Activated CD8-positive, alpha-beta memory T cell treated with anti-CD3 and anti-CD28 coated beads, Interleukin-2, amount 50 U/mL, for 1 hour (primary cell): Measurements from ENCODE around the gene TOR1AIP1.
A peak's percentile ranks its signal among the peaks of the same experiment; 100 is the strongest.

Experiments
- DNase-seq: peaks from one replicate; pipeline ENCODE4 v3.0.0-alpha.2; 2020; ENCODE audit errors: extremely low read depth

The TOR1AIP1 gene

DNA sequence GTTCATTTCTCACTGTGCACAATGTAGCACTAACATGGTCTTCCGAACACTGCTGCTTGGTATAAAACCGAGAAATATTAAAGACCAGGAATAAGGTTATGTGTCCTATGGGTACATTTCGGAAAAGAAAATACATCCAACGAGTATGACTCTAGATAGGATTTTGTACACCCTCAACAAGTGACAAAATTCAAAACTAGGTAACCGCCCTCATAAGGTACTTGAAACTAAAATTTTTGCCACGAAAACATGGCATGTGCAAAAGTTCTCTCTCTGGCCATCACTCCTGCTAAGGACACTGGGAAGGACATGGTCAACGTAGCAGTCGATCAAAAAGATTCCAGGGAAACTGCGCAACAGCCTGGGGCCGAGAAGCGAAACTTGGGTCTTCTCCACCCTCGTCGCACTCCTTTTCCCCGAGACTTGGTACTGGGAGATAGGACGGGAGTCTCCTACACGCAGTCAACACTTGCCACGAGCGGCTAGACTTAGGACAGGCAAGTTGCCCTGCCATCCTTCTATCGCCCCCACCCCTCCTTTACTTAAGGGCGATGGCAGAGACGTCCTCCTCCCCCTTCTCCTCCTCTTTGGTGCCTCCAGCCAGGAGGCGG, 338 bp upstream of the TOR1AIP1 start:
- DNase-seq: no peak

- peak; percentile 5 for DNase-seq
Observed at GRCh38 chr1:179883040-179883744, 1.1 kb downstream of the TOR1AIP1 start.

DNA sequence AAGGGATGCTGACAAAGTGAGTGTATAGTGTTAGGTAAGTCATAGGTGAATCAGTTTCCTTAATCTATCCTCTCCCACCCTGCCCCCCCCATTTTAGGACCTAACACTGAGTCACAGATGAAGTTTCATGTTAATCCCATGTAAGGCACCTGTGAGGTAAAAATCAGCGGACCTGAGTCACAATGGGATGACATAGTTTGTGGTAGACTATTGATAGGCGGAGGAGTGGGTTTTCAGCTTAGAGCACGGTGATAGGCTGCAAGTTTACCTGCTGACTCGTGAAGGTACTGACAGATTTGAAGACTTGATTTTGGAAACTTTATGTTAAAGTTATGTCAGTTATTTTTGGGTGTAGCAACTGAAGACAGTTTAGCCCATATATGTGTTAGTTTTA, 1.7 kb downstream of the TOR1AIP1 start:
- DNase-seq: peak; percentile 68

- DNase-seq: no peak
Observed at GRCh38 chr1:179888071-179888470, 6.0 kb downstream of the TOR1AIP1 start.

GRCh38 chr1:179889589-179889988, 7.5 kb downstream of the TOR1AIP1 start:
- no peak for DNase-seq

GRCh38 chr1:179910934-179911333, 28.8 kb downstream of the TOR1AIP1 start:
- DNase-seq: no peak

- DNase-seq: no peak
Observed at GRCh38 chr1:179911812-179912211, 29.7 kb downstream of the TOR1AIP1 start.

DNA sequence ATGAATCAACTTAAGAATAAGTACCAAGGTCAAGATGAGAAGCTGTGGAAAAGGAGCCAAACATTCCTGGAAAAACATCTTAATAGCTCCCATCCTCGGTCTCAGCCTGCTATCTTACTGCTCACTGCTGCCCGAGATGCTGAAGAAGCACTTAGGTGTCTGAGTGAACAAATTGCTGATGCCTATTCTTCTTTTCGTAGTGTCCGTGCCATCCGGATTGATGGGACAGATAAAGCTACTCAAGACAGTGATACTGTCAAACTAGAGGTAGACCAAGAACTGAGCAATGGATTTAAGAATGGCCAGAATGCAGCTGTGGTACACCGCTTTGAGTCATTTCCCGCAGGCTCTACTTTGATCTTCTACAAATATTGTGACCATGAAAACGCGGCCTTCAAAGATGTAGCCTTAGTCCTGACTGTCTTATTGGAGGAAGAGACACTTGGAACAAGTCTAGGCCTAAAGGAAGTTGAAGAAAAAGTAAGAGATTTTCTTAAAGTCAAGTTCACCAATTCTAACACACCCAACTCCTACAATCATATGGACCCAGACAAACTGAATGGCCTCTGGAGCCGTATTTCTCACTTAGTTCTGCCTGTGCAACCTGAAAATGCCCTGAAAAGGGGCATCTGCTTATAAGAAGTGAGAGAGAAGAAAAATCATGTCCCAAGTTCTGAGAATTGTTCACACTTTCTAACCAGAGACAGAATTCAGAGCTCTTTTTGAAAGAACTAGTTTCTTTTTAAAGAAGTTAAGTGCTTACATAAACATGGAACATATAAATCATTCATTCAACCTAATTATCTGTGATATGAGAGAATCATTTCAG, 35.7 kb downstream of the TOR1AIP1 start:
- DNase-seq: no peak

GRCh38 chr1:179921472-179921871, 39.4 kb downstream of the TOR1AIP1 start:
- no peak for DNase-seq

GRCh38 chr1:179921981-179922872, 40.1 kb downstream of the TOR1AIP1 start:
- DNase-seq: no peak

GRCh38 chr1:179923029-179923428, 40.9 kb downstream of the TOR1AIP1 start:
- DNase-seq: no peak

DNA sequence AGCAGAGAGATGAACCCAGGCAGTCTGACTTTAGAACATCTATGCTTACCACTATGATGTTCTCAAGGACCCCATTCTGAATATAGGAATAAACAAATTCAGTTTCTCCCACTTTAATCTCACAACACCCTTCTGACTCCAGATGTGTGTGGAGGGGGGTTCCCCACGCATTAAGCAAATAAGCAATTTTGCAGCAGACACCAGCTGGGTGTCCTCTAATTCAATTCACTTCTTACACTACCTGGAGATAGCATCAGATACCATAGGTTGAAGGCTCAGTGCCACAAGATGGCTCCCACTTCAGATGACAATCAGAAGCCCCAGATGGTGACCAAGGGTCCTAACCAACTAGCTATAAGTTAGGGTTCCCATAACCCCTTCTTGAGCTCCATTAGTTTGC, 42.2 kb downstream of the TOR1AIP1 start:
- no peak for DNase-seq

- no peak for DNase-seq
Observed at GRCh38 chr1:179925302-179925701, 43.2 kb downstream of the TOR1AIP1 start.

DNA sequence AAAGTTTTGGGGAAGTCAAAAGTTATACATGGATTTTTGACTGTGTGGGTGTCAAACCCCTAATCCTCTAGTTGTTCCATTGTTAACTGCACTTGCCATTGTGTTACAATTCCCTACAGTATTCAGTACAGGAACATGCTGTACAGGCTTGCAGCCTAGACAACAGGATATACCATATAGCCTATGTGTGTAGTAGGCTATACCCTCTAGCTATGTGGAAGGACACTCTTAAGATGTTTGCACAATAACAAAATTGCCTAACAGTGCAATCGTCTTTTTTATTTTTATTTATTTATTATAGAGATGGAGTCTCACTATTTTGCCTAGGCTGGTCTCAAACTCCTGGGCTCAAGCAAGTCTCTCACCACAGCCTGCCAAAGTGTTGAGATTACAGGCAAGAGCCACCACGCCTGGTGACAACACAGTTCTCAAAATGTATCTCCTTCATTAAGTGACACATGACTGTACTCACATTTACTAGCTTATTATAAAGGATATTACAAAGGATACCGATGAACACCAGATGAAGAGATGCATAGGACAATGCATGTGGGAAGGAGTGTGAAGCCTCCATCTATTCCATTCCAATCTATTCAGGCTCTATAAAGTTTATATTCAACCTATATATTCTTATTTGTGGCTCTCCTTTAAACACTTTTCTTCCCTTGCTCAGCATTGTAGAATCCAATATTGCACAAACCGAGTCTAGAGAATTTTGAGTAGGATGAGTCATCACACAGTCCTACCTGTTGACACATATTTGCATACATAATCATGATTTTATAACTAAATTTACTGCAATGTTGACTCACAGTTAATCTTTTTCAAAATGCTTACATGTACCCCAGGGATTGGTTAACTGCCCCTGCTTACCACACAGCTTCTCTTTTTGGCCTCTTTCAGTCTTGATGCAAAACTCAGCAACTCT, 44.1 kb downstream of the TOR1AIP1 start:
- DNase-seq: no peak

DNA sequence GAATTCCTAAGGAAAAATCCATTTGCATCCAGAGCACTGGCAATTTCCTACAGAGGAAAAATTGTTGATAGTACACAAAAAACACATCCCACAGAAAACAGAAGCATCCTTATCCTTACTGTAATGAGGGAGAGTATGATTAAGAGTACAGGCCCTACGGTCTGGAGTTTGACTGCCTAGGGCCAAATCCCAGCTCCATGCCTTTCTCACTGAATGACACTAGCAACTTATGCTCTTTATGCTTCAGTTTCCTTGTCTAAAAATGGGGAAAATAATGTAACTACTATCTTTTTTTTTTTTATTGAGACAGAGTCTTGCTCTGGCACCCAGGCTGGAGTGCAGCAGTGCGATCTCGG, 44.7 kb downstream of the TOR1AIP1 start:
- DNase-seq: no peak

DNA sequence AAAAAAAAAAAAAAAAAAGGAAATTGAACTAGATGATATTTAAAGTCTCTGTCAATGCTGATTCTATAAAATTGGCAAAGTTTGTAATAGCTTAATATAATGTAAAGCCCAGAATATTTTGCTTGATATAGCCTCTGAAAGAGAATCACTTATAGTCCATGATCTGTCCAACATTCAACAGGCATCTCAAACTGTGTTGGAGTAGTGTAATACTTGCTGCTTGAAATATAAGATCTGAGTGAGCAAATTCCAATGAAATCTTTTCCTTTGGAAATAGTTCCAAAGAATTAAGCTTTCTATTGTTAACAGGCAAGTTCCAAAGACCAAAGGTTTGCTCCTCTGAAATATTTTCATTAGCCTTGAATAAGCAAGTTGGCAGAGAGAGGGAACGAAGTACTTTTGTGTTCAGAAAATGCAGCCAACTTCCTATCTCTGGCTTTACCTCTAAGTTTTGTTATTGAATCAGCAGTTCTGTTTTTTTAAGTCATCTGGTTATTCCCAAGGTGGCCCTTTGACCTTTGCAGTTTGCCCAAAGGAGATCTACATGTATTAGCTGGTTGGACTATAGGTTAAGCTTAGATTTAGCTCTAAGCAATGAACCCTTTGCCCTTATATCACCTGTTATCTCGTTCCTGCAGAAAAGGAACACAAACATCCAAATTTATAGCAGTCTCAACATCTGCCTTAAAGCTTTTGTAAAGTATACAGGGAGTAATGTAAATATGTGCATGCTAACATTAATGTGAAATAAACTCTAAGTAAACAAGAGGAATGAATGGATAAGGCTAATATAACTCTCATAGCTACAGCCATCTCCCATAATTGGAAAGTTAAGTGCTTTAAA, 48.1 kb downstream of the TOR1AIP1 start:
- DNase-seq: no peak

- DNase-seq: no peak
Observed at GRCh38 chr1:179930867-179931266, 48.8 kb downstream of the TOR1AIP1 start.

- DNase-seq: no peak
Observed at GRCh38 chr1:179933219-179933618, 51.1 kb downstream of the TOR1AIP1 start.

DNA sequence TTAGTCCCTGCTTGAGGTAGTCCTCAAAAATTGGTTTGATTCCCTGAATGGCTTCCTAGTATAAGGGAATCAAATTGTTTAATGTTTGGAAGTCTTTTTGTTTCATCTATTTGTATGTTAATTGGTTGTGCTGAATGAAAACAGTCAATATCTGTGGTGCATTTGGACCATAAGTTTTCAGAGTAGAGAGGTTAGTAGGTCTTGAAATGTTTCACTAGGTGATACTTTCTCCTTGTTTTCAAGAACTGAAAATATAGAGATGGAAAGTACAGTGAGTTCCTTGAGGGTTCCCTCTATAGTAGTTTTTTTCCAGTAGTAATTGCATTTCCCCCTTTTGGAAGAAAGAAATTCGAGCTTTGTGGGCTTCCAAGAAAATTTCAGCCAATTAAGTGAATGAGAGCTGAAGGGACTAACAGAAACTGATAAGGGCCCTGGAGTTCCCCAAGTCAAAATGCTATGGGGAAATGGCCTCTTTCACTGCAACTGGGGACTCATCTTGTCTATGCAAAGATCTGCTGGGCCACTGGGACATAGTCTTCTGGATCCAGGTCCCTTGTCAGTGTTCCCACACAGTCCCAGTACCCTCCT, 53.9 kb downstream of the TOR1AIP1 start:
- DNase-seq: no peak
